ENCODE measurements around the gene EIF6.

The EIF6 gene

GRCh38 chr20:35232575-35232974 lies 52.0 kb downstream of the EIF6 start:
- DNase-seq (ENCODE audit: extremely low spot score): no peak
- POLR2A ChIA-PET: no interaction called here
- CTCF ChIA-PET: no interaction called here
- TF ChIP-seq, protein P1, sequence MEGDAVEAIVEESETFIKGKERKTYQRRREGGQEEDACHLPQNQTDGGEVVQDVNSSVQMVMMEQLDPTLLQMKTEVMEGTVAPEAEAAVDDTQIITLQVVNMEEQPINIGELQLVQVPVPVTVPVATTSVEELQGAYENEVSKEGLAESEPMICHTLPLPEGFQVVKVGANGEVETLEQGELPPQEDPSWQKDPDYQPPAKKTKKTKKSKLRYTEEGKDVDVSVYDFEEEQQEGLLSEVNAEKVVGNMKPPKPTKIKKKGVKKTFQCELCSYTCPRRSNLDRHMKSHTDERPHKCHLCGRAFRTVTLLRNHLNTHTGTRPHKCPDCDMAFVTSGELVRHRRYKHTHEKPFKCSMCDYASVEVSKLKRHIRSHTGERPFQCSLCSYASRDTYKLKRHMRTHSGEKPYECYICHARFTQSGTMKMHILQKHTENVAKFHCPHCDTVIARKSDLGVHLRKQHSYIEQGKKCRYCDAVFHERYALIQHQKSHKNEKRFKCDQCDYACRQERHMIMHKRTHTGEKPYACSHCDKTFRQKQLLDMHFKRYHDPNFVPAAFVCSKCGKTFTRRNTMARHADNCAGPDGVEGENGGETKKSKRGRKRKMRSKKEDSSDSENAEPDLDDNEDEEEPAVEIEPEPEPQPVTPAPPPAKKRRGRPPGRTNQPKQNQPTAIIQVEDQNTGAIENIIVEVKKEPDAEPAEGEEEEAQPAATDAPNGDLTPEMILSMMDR (IDR thresholded peaks at IDR 0.05; ENCODE audit: control extremely low read depth, extremely low read depth, low read depth, missing control alignments): no peak

All from GM10248 (cell line).